ENCODE results near the gene TBC1D25. TPM values are rescaled to one million over a fixed set of nuclear protein-coding genes. Genes with fewer than 3 reads are reported as not detected.
A peak's percentile ranks its signal among the peaks of the same experiment; 100 is the strongest.

TBC1D25 gene
- polyA plus RNA-seq, 1 of the 3 experiments (the other 2 are of a cell fraction): 18.4 TPM

- Histone ChIP-seq H3K79me2 (ENCODE audit: insufficient read depth) (no peaks in the 10 kb centered on the region), H3K27ac (ENCODE audit: low read depth in 2 of 2, low read length in 1 of 2) (peak overlapping the region in 1 of 2 experiments; percentile 51; a peak in 2 of 4 replicates), H3F3A (replicated peaks; ENCODE audit: insufficient read depth) (no peaks in the 10 kb centered on the region), H3K9me3 (no peaks in the 10 kb centered on the region), H3K4me2 (no peak overlapping the region), H3K4me1 (ENCODE audit: control insufficient read depth in 1 of 2, insufficient read depth in 2 of 2, low read depth in 1 of 2, low read length in 1 of 2) (no peaks in the 10 kb centered on the region), H4K20me1 (ENCODE audit: insufficient read depth) (no peaks in the 10 kb centered on the region), H3K9me2 (no peaks in the 10 kb centered on the region), H3K4me3 (ENCODE audit: low read depth in 2 of 2, low read length in 1 of 2) (no peak overlapping the region), H3K36me3 (replicated peaks in 1 of 2; ENCODE audit: control insufficient read depth in 1 of 2, insufficient read depth in 2 of 2, low read length in 1 of 2) (no peaks in the 10 kb centered on the region), H3K9ac (no peak overlapping the region), H2AFZ (ENCODE audit: low read depth) (no peak overlapping the region), H3K27me3 (ENCODE audit: insufficient read depth) (no peaks in the 10 kb centered on the region)
- no peak for TF ChIP-seq CHD2 (IDR thresholded peaks at IDR 0.05; ENCODE audit: low read length, partially characterized antibody)
- TF ChIP-seq REST (IDR thresholded peaks at IDR 0.05; ENCODE audit: low read depth, low read length): no peak
- TF ChIP-seq IRF3 (IDR thresholded peaks at IDR 0.05; ENCODE audit: low read depth, low read length): no peak
- no peak for TF ChIP-seq GABPA (IDR thresholded peaks at IDR 0.05; ENCODE audit: low read depth)
- no peak for TF ChIP-seq FOXM1 (IDR thresholded peaks at IDR 0.05; ENCODE audit: low read depth)
- TF ChIP-seq FOXJ3 (CRISPR knock-in tag; IDR thresholded peaks at IDR 0.05): no peak
- no peak for TF ChIP-seq MXI1 (IDR thresholded peaks at IDR 0.05; ENCODE audit: low read depth, low read length)
- no peak for TF ChIP-seq PBX3 (IDR thresholded peaks at IDR 0.05)
- TF ChIP-seq MAX (IDR thresholded peaks at IDR 0.05; ENCODE audit: low read depth): no peak
- no peak for TF ChIP-seq ZBTB33 (IDR thresholded peaks at IDR 0.05; ENCODE audit: borderline replicate concordance, low read depth)
- TF ChIP-seq ELF1 (IDR thresholded peaks at IDR 0.05): no peak
- no peak for TF ChIP-seq YY1 (IDR thresholded peaks at IDR 0.05; ENCODE audit: low read depth)
- no peak for TF ChIP-seq RCOR1 (IDR thresholded peaks at IDR 0.05; ENCODE audit: low read length)
- TF ChIP-seq JUND (IDR thresholded peaks at IDR 0.05): 0 out of 2 replicates have a peak, but pooled peaks have one; percentile 38
- TF ChIP-seq RFX5 (IDR thresholded peaks at IDR 0.05; ENCODE audit: low read length): no peak
- TF ChIP-seq NRF1 (IDR thresholded peaks at IDR 0.05; ENCODE audit: low read depth, low read length): no peak
- 0 out of 2 replicates have a peak, but pooled peaks have one; percentile 40 for TF ChIP-seq TCF12 (IDR thresholded peaks at IDR 0.05)
- peak; percentile 70 for TF ChIP-seq FOSL2 (IDR thresholded peaks at IDR 0.05; ENCODE audit: borderline replicate concordance, low read depth)
- 29% methylated on average over 6 of the region's 7 CpGs for WGBS (ENCODE audit: low lambda C conversion rate)
- ChIA-PET CTCF (no interaction called here), POLR2A (no interaction called here)
- no peak for DNase-seq
These were observed 47.1 kb upstream of the TBC1D25 start for GRCh38 chrX:48492293-48492910.
